Smooth muscle cell (in vitro differentiated cells): ENCODE measurements around the gene BFSP2. TPM values are rescaled to one million over a fixed set of nuclear protein-coding genes. Genes with fewer than 3 reads are reported as not detected.
A peak's percentile ranks its signal among the peaks of the same experiment; 100 is the strongest.
"Not testable (repeated sequence)": the region's sequence is repeated elsewhere in the genome, so short reads cannot be mapped to it uniquely, and the experiment has no call there.

Source experiments
- DNase-seq: peaks from one replicate; lab custom pipeline; 2025; ENCODE audit not compliant: unreplicated experiment; lab: John Stamatoyannopoulos, UW
- H2AFZ ChIP-seq: fragments of 200-600 bp; sonication (generic); 2 replicates; pipeline ENCODE4 v1.6.0; 2016; ENCODE audit warnings: antibody characterized with exemption, low read depth, mild to moderate bottlenecking
- H3F3A ChIP-seq: fragments of 200-600 bp; sonication (generic); 2 replicates; pipeline ENCODE4 v1.6.0; 2017; ENCODE audit warnings: antibody characterized with exemption, low read depth
- H3K27ac ChIP-seq: fragments of 200-600 bp; sonication (generic); 2 replicates; pipeline ENCODE4 v1.5.1; 2016; ENCODE audit warnings: low read depth, mild to moderate bottlenecking
- H3K27me3 ChIP-seq: fragments of 200-600 bp; sonication (generic); 2 replicates; pipeline ENCODE4 v1.6.1; 2016; ENCODE audit warnings: low read depth, mild to moderate bottlenecking
- H3K36me3 ChIP-seq: fragments of 200-600 bp; sonication (generic); 2 replicates; pipeline ENCODE4 v1.5.1; 2016; ENCODE audit warnings: low read depth
- H3K4me1 ChIP-seq: fragments of 200-600 bp; sonication (generic); 2 replicates; pipeline ENCODE4 v1.5.1; 2016; ENCODE audit warnings: low read depth
- H3K4me2 ChIP-seq: fragments of 200-600 bp; sonication (generic); 2 replicates; pipeline ENCODE4 v1.6.0; 2016; ENCODE audit warnings: mild to moderate bottlenecking
- H3K4me3 ChIP-seq: fragments of 200-600 bp; sonication (generic); 2 replicates; pipeline ENCODE4 v1.5.1; 2016; ENCODE audit warnings: mild to moderate bottlenecking
- H3K79me2 ChIP-seq: fragments of 200-600 bp; sonication (generic); 2 replicates; pipeline ENCODE4 v1.6.0; 2016; ENCODE audit warnings: low read depth, mild to moderate bottlenecking
- H3K9ac ChIP-seq: fragments of 200-600 bp; sonication (generic); 2 replicates; pipeline ENCODE4 v1.6.0; 2016; ENCODE audit warnings: low read depth
- H3K9me3 ChIP-seq: fragments of 200-600 bp; sonication (generic); replicated peaks from 2 replicates; pipeline ENCODE4 v1.5.1; 2016; ENCODE audit warnings: low read depth
- H4K20me1 ChIP-seq: fragments of 200-600 bp; sonication (generic); 2 replicates; pipeline ENCODE4 v1.6.0; 2016; ENCODE audit warnings: low read depth
- CTCF ChIP-seq: fragments of 200-600 bp; sonication (generic); IDR thresholded peaks from 2 replicates; pipeline ENCODE4 v1.5.1; 2017; ENCODE audit warnings: borderline replicate concordance, mild to moderate bottlenecking, antibody characterized with exemption; ENCODE audit not compliant: insufficient read depth, poor library complexity, severe bottlenecking
- WGBS: methylation state at CpG from one replicate; pipeline ENCODE4 v1.1.7; 2016; ENCODE audit warnings: low lambda C conversion rate; 5-methylcytosine and 5-hydroxymethylcytosine counted together
- polyA plus RNA-seq: library from polyadenylated mRNA; unstranded; fragments of >200 nt; fragmentation: Nextera tagmentation; extraction: Ambion mirVana; gene quantifications from 2 replicates; pipeline ENCODE4 v1.2.1, GENCODE V29; 2016
- total RNA-seq: library from RNA; depleted of rRNA; stranded (reverse); fragments of >200 nt; gene quantifications from 2 replicates; pipeline ENCODE4 v1.2.3, GENCODE V29; 2014

The BFSP2 gene
- total and polyA plus RNA-seq, 2 experiments from 2014 or later = not detected

GRCh38 chr3:133492159-133492741 lies 92.4 kb downstream of the BFSP2 start:
- 94% methylated on average over 5 of the region's 6 CpGs for WGBS
- no peak for TF ChIP-seq CTCF
- Histone ChIP-seq H3K79me2 (no peaks in the 10 kb centered on the region), H3K27ac (no peak overlapping the region), H3K9ac (no peak overlapping the region), H3K36me3 (no peaks in the 10 kb centered on the region), H3K27me3 (no peaks in the 10 kb centered on the region), H3K4me2 (no peak overlapping the region), H3F3A (peaks cover 9% of the 10 kb centered on the region), H3K4me1 (peaks cover 4% of the 10 kb centered on the region), H3K4me3 (no peak overlapping the region), H2AFZ (no peak overlapping the region), H3K9me3 (no peaks in the 10 kb centered on the region), H4K20me1 (no peaks in the 10 kb centered on the region)
- no peak for DNase-seq

GRCh38 chr3:133494469-133494868 lies 94.6 kb downstream of the BFSP2 start:
- DNase-seq = no peak
- Histone ChIP-seq H3K27me3 (no peaks in the 10 kb centered on the region), H3K4me1 (no peaks in the 10 kb centered on the region), H3K4me3 (no peak overlapping the region), H3K4me2 (no peak overlapping the region), H3K27ac (no peak overlapping the region), H3F3A (no peaks in the 10 kb centered on the region), H3K36me3 (no peaks in the 10 kb centered on the region), H4K20me1 (no peaks in the 10 kb centered on the region), H2AFZ (no peak overlapping the region), H3K79me2 (no peaks in the 10 kb centered on the region), H3K9me3 (no peaks in the 10 kb centered on the region), H3K9ac (no peak overlapping the region)
- 50% methylated on average over 6 of the region's 6 CpGs for WGBS
- TF ChIP-seq CTCF = peak; percentile 11

GRCh38 chr3:133502542-133502941 lies 102.7 kb downstream of the BFSP2 start:
- not testable (repeated sequence) for H3K4me1 ChIP-seq, H3K27ac ChIP-seq, H4K20me1 ChIP-seq, H3K79me2 ChIP-seq, H3K4me3 ChIP-seq, H2AFZ ChIP-seq, H3K9me3 ChIP-seq, H3K9ac ChIP-seq, DNase-seq, H3K36me3 ChIP-seq, H3K4me2 ChIP-seq, H3F3A ChIP-seq, H3K27me3 ChIP-seq
- WGBS = 80% methylated on average over 1 of the region's 2 CpGs

GRCh38 chr3:133503409-133503808 lies 103.6 kb downstream of the BFSP2 start:
- H4K20me1 ChIP-seq = no peaks in the 10 kb centered on the region
- no peak for TF ChIP-seq CTCF
- no peak overlapping the region for H3K4me2 ChIP-seq
- H3K4me1 ChIP-seq = no peaks in the 10 kb centered on the region
- H3K79me2 ChIP-seq = no peaks in the 10 kb centered on the region
- H3K27ac ChIP-seq = no peak overlapping the region
- 94% methylated on average over 1 of the region's 1 CpG for WGBS
- H3K27me3 ChIP-seq = peaks cover 6% of the 10 kb centered on the region
- no peaks in the 10 kb centered on the region for H3K9me3 ChIP-seq
- no peaks in the 10 kb centered on the region for H3K36me3 ChIP-seq
- DNase-seq = no peak
- no peak overlapping the region for H2AFZ ChIP-seq
- H3K9ac ChIP-seq = no peak overlapping the region
- H3F3A ChIP-seq = no peaks in the 10 kb centered on the region
- H3K4me3 ChIP-seq = no peak overlapping the region
